ENCODE results near the gene OARD1. TPM values are rescaled to one million over a fixed set of nuclear protein-coding genes. Genes with fewer than 3 reads are reported as not detected.

OARD1 gene
- total and polyA plus RNA-seq, 2 of the 8 experiments (the other 6 are each of a cell fraction or from before 2014, with no cell fraction given), result 16.8 to 35.8 TPM

DNA sequence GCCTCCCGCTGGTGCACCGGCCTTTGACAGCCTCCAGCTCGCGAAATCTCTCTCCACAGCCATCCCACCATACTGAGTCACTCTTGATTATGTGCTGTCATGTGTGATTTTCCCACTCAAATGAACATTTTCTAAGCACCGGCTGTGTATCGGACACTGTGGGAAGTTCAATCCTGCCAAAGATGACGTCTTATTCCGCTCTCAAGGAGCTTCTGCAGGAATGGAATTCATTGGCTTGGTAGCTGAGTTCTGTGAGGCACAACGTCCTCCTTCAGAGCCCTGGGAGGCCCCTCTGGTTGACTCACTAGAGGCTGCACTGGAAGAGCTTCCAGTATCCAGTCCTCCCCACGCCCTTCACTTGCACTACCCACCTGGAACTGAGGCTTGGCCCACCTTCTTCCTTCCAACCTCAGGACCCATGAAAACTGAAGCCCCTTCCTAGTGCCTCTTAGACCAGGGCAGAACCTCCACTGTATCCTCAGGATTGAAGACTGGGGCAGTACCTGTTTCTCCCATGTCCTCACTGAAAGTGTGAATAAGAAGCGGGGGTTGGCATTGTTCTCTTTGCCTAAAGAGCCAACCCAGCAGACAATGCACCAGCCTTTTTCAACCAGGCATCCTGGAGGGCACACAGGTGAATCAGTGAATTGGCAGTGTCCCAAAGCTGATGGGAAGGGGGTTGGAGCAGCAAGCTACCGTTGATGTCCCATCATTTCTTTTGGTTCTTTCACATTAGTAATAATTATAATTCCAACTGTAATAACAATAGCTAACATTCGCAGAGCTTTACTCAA, 34.9 kb downstream of the OARD1 start:
- Histone ChIP-seq H3K4me1 (replicated peaks in 1 of 4; ENCODE audit: control insufficient read depth in 3 of 4, insufficient read depth in 4 of 4, low read length in 3 of 4) (peaks cover 0 to 4% (median 3%) of the 10 kb centered on the region in 4 experiments; a peak in 6 of 7 replicates), H3K23ac (ENCODE audit: insufficient read length) (no peak overlapping the region), H4K5ac (ENCODE audit: insufficient read length, low read depth, low read length) (no peak overlapping the region), H3K4me3 (ENCODE audit: extremely low read depth in 1 of 4, insufficient read depth in 2 of 4, low read depth in 3 of 4, low read length in 4 of 4) (no peak overlapping the region), H2BK15ac (ENCODE audit: low read length) (no peak overlapping the region), H2AK5ac (ENCODE audit: low read depth, low read length) (no peak overlapping the region), H3K79me1 (ENCODE audit: low read depth, low read length) (no peaks in the 10 kb centered on the region), H2BK12ac (ENCODE audit: low read depth, low read length) (no peak overlapping the region), H3K18ac (ENCODE audit: extremely low read depth, low read length) (no peak overlapping the region), H3K23me2 (ENCODE audit: low read depth, low read length) (no peaks in the 10 kb centered on the region), H3K9ac (replicated peaks in 1 of 4; ENCODE audit: extremely low read depth in 1 of 4, low read depth in 3 of 4, low read length in 3 of 4) (no peak overlapping the region), H4K20me1 (replicated peaks in 1 of 2; ENCODE audit: control insufficient read depth in 1 of 2, insufficient read depth in 2 of 2, low read length in 2 of 2) (no peaks in the 10 kb centered on the region), H3K56ac (replicated peaks; ENCODE audit: insufficient read length, low read depth, low read length) (no peak overlapping the region), H3K4me2 (ENCODE audit: insufficient read depth in 1 of 2, low read depth in 2 of 2, low read length in 2 of 2) (no peak overlapping the region), H2BK20ac (ENCODE audit: low read length) (no peak overlapping the region), H2AFZ (ENCODE audit: low read length) (no peak overlapping the region), H3K36me3 (ENCODE audit: control insufficient read depth in 2 of 4, insufficient read depth in 4 of 4, low read length in 3 of 4) (no peaks in the 10 kb centered on the region), H3K14ac (ENCODE audit: insufficient read length) (no peak overlapping the region), H4K8ac (ENCODE audit: extremely low read depth, insufficient read depth, low read length) (no peak overlapping the region), H2BK120ac (replicated peaks; ENCODE audit: low read depth, low read length) (no peak overlapping the region), H3K27ac (ENCODE audit: low read depth, low read length) (no peak overlapping the region), H3K27me3 (replicated peaks in 1 of 4; ENCODE audit: control insufficient read depth in 3 of 4, extremely low read depth in 1 of 4, insufficient read depth in 3 of 4, low read length in 3 of 4) (no peaks in the 10 kb centered on the region; a peak in 1 of 7 replicates), H4K91ac (replicated peaks; ENCODE audit: insufficient read length, low read length) (no peak overlapping the region), H3K79me2 (ENCODE audit: control insufficient read depth in 1 of 2, insufficient read depth in 2 of 2, low read length in 2 of 2) (no peaks in the 10 kb centered on the region), H3K4ac (replicated peaks; ENCODE audit: insufficient read length, low read depth, low read length) (no peak overlapping the region), H3K9me3 (ENCODE audit: insufficient read depth in 2 of 2, low read depth in 1 of 2, low read length in 1 of 2) (no peaks in the 10 kb centered on the region), H2BK5ac (ENCODE audit: low read depth, low read length) (no peak overlapping the region)
- WGBS, 2 experiments (ENCODE audit: extremely low coverage in 1 of 2, insufficient coverage in 1 of 2, insufficient read length in 1 of 2, insufficient replicate concordance in 2 of 2, low coverage in 1 of 2, low lambda C conversion rate in 2 of 2, missing lambda C conversion rate in 1 of 2), result 87% methylated on average over 13 of the region's 13 CpGs; no CpG with 5 or more reads in 1 of the 2 experiments
- TF ChIP-seq, protein P1, sequence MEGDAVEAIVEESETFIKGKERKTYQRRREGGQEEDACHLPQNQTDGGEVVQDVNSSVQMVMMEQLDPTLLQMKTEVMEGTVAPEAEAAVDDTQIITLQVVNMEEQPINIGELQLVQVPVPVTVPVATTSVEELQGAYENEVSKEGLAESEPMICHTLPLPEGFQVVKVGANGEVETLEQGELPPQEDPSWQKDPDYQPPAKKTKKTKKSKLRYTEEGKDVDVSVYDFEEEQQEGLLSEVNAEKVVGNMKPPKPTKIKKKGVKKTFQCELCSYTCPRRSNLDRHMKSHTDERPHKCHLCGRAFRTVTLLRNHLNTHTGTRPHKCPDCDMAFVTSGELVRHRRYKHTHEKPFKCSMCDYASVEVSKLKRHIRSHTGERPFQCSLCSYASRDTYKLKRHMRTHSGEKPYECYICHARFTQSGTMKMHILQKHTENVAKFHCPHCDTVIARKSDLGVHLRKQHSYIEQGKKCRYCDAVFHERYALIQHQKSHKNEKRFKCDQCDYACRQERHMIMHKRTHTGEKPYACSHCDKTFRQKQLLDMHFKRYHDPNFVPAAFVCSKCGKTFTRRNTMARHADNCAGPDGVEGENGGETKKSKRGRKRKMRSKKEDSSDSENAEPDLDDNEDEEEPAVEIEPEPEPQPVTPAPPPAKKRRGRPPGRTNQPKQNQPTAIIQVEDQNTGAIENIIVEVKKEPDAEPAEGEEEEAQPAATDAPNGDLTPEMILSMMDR (IDR thresholded peaks at IDR 0.05; ENCODE audit: control extremely low read depth in 1 of 3, insufficient read depth in 1 of 3, low read depth in 1 of 3, low read length in 3 of 3), result peak in 1 of 3 experiments; percentile 18; a peak in 2 of 4 replicates
- no peak for TF ChIP-seq EZH2 (IDR thresholded peaks at IDR 0.05; ENCODE audit: low read depth, low read length, severe bottlenecking)
- CTCF ChIA-PET (ENCODE audit: partially characterized antibody), result interaction anchor here (0.6 to 2.7 kb wide), 24 partner anchors 8 to 1152 kb away, joined by 3 to 23 read pairs (median 4); no protein-coding TSS in a partner anchor
- POLR2A ChIA-PET (ENCODE audit: partially characterized antibody), result interaction anchor here (1.5 to 1.9 kb wide), 2 partner anchors 9 to 16 kb away, joined by 6 to 9 read pairs; partner anchors contain the start of gene APOBEC2
- DNase-seq (ENCODE audit: low read depth in 1 of 2, low spot score in 2 of 2) (no peak), FAIRE-seq (no peak)
